Activated B cell treated with CpG ODN at 0.5 μM for 24 hours (primary cell): ENCODE data around the gene NUDT6. TPM values are rescaled to one million over a fixed set of nuclear protein-coding genes. Genes with fewer than 3 reads are reported as not detected.
"Not testable (repeated sequence)": the region's sequence is repeated elsewhere in the genome, so short reads cannot be mapped to it uniquely, and the experiment has no call there.

Experiments
- ATAC-seq: fragments of 200-7000 bp; cut with Tn5 transposase; one replicate; pipeline ENCODE4 v1.10.0; 2021; ENCODE audit warnings: low read depth, mild to moderate bottlenecking, moderate library complexity
- CTCF ChIA-PET: fragments of 350-600 bp; sonication (Branson Sonifier 250); formaldehyde crosslinking; loops from one replicate; lab custom pipeline; 2021; ENCODE audit warnings: antibody characterized with exemption; lab: Charles Lee
- POLR2A ChIA-PET: fragments of 350-600 bp; sonication (Branson Sonifier 250); formaldehyde crosslinking; loops from one replicate; lab custom pipeline; 2021; ENCODE audit warnings: antibody characterized with exemption; lab: Charles Lee
- DNase-seq: peaks from one replicate; pipeline ENCODE4 v3.0.0; 2022
- H3K27ac Mint-ChIP-seq: one replicate; pipeline ENCODE4 v1.8.0; 2020; ENCODE audit warnings: mixed read lengths
- H3K27me3 Mint-ChIP-seq: one replicate; pipeline ENCODE4 v1.8.0; 2021; ENCODE audit warnings: mixed read lengths
- H3K36me3 Mint-ChIP-seq: one replicate; pipeline ENCODE4 v1.8.0; 2021; ENCODE audit warnings: low read depth, mixed read lengths
- H3K4me1 Mint-ChIP-seq: one replicate; pipeline ENCODE4 v1.8.0; 2021; ENCODE audit warnings: mixed read lengths
- H3K4me3 Mint-ChIP-seq: one replicate; pipeline ENCODE4 v1.8.0; 2020; ENCODE audit warnings: mild to moderate bottlenecking, mixed read lengths
- H3K9me3 Mint-ChIP-seq: one replicate; pipeline ENCODE4 v1.8.0; 2020; ENCODE audit warnings: mixed read lengths
- intact Hi-C: fragments of 100-400 bp; cut with micrococcal nuclease; formaldehyde crosslinking; loops from one replicate; pipeline ENCODE4 v1.15.1; 2024
- total RNA-seq: library from RNA; stranded (reverse); gene quantifications from 2 replicates; pipeline ENCODE4 v1.2.3, GENCODE V29; 2022
- TF ChIP-seq, protein P1 (sequence below): fragments of 200-600 bp; IDR thresholded peaks from one replicate; pipeline ENCODE4 v1.8.0; 2022; ENCODE audit warnings: antibody characterized with exemption, mild to moderate bottlenecking

NUDT6 gene
- total RNA-seq, 1 donor from 2014 or later: 2.4 TPM

DNA sequence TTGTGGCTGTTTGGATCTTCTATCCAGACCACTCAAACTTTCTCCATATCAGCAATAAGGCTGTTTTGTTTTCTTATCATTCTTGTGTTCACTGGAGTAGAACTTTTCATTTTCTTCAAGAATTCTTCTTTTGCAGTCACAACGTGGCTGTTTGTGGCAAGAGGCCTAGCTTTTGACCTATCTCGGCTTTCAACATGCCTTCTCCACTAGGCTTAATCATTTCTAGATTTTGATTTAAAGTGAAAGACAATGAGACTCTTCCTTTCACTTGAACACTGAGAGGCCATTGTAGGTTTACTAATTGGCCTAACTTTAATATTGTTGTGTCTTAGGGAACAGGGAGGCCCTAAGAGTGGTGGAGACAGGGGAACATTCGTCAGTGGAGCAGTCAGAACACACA lies 76.6 kb downstream of the NUDT6 start:
- peaks cover 13% of the 10 kb centered on the region for H3K27me3 Mint-ChIP-seq
- H3K9me3 Mint-ChIP-seq: no peaks in the 10 kb centered on the region
- ChIA-PET CTCF (no interaction called here), POLR2A (no interaction called here)
- intact Hi-C loops: no loop called here
- no peak for ATAC-seq
- TF ChIP-seq, protein P1, sequence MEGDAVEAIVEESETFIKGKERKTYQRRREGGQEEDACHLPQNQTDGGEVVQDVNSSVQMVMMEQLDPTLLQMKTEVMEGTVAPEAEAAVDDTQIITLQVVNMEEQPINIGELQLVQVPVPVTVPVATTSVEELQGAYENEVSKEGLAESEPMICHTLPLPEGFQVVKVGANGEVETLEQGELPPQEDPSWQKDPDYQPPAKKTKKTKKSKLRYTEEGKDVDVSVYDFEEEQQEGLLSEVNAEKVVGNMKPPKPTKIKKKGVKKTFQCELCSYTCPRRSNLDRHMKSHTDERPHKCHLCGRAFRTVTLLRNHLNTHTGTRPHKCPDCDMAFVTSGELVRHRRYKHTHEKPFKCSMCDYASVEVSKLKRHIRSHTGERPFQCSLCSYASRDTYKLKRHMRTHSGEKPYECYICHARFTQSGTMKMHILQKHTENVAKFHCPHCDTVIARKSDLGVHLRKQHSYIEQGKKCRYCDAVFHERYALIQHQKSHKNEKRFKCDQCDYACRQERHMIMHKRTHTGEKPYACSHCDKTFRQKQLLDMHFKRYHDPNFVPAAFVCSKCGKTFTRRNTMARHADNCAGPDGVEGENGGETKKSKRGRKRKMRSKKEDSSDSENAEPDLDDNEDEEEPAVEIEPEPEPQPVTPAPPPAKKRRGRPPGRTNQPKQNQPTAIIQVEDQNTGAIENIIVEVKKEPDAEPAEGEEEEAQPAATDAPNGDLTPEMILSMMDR: no peak
- H3K27ac Mint-ChIP-seq: no peak overlapping the region
- no peaks in the 10 kb centered on the region for H3K36me3 Mint-ChIP-seq
- no peak for DNase-seq
- no peak overlapping the region for H3K4me3 Mint-ChIP-seq
- H3K4me1 Mint-ChIP-seq: no peaks in the 10 kb centered on the region

DNA sequence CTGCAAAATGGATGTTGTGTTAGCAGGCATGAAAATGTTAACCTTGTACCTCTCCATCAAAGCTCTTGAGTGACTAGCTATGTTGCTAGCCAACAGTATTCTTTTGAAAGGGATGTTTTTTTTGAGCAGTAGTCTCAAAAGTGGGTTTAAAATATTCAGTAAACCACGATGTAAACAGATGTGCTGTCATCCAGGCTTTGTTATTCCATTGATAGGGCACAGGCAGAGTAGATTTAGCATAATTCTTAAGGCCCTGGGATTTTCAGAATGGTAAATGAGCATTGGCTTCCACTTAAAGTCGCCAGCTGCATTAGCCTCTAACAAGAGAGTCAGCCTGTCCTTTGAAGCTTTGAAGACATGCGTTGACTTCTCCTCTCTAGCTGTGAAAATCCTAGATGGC lies 77.3 kb downstream of the NUDT6 start:
- TF ChIP-seq, protein P1: no peak
- ChIA-PET POLR2A (no interaction called here), CTCF (interaction anchor here (0.7 kb wide), 1 partner anchor 13 kb away, joined by 3 read pairs; no protein-coding TSS in a partner anchor)
- no peaks in the 10 kb centered on the region for H3K4me1 Mint-ChIP-seq
- peaks cover 13% of the 10 kb centered on the region for H3K27me3 Mint-ChIP-seq
- H3K9me3 Mint-ChIP-seq: no peaks in the 10 kb centered on the region
- DNase-seq (no peak), ATAC-seq (no peak)
- H3K36me3 Mint-ChIP-seq: no peaks in the 10 kb centered on the region
- no peak overlapping the region for H3K4me3 Mint-ChIP-seq
- no peak overlapping the region for H3K27ac Mint-ChIP-seq
- intact Hi-C loops: no loop called here

DNA sequence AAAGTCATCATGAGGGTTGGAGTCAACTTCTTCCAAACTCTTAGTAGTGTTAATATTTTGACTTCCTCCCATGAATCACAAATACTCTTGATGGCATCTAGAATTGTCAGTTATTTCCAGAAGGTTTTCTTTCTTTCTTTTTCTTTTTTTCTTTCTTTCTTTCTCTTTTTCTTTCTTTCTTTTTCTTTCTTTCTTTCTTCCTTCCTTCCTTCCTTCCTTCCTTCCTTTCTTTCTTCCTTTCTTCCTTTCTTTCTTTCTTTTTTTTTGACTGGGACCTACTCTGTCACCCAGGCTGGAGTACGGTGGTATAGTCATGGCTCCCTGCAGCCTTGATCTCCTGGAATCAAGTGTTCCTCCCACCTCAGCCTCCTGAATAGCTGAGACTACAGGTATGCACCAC lies 78.0 kb downstream of the NUDT6 start:
- H3K9me3 Mint-ChIP-seq, POLR2A ChIA-PET: not testable (repeated sequence)
- CTCF ChIA-PET: interaction anchor here (0.7 kb wide), 1 partner anchor 13 kb away, joined by 3 read pairs; no protein-coding TSS in a partner anchor

DNA sequence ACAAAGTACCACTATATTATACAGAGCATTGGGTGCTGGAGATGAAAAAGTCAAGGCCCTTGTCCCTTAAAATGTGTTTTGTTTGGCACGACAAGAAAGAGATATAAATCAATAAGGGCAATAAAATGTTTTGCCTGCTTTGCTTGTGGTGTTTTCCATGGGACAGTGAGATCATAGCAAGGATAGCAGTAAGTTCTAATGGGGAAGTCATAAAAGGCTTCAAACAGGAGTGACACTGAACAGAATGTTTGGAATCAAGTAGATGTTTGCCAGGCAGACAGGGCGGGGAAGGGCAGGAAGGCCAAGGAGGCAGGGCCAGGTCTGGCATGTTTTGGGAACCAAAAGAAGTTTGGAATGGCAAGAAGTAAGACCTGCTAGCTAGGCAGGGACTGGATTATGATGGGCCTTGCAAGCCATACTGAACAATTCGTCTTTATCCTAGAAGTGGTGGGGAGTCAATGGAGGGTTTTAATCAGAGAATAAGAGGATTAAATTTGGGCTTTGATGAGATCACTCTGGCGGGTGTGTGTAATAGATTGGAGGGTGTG lies 79.3 kb downstream of the NUDT6 start:
- H3K4me3 Mint-ChIP-seq: no peak overlapping the region
- ATAC-seq (no peak), DNase-seq (no peak)
- peaks cover 23% of the 10 kb centered on the region for H3K27me3 Mint-ChIP-seq
- H3K4me1 Mint-ChIP-seq: no peaks in the 10 kb centered on the region
- no peak overlapping the region for H3K27ac Mint-ChIP-seq
- H3K9me3 Mint-ChIP-seq: no peaks in the 10 kb centered on the region
- intact Hi-C loops: no loop called here
- ChIA-PET POLR2A (no interaction called here), CTCF (no interaction called here)
- TF ChIP-seq, protein P1: no peak
- no peaks in the 10 kb centered on the region for H3K36me3 Mint-ChIP-seq

More for the DNA sequence above, 78.0 kb downstream of the NUDT6 start:
- H3K4me1 Mint-ChIP-seq, H3K27ac Mint-ChIP-seq, DNase-seq, ATAC-seq, H3K36me3 Mint-ChIP-seq, H3K4me3 Mint-ChIP-seq, intact Hi-C loops: not testable (repeated sequence)
- peaks cover 19% of the 10 kb centered on the region for H3K27me3 Mint-ChIP-seq

Other genes with a start within 250 kb of the NUDT6 start
- 2.5 and 3.3 TPM in 2 replicates for gene BBS12, start 189.9 kb downstream of the NUDT6 start, total RNA-seq
- 0.10 and 0.29 TPM in 2 replicates for gene FGF2, start 95.8 kb downstream of the NUDT6 start, total RNA-seq